Activated T-cell treated with anti-CD3 and anti-CD28 coated beads, Interleukin-2, amount 50 U/mL, for 1 hour (primary cell): ENCODE data around the gene TMEM92.
"Not testable (repeated sequence)": the region's sequence is repeated elsewhere in the genome, so short reads cannot be mapped to it uniquely, and the experiment has no call there.

Experiments used
- DNase-seq: peaks from one replicate; pipeline ENCODE4 v3.0.0-alpha.2; 2020

TMEM92 gene

GRCh38 chr17:50276588-50277356 lies 2.5 kb downstream of the TMEM92 start:
- DNase-seq: no peak

DNA sequence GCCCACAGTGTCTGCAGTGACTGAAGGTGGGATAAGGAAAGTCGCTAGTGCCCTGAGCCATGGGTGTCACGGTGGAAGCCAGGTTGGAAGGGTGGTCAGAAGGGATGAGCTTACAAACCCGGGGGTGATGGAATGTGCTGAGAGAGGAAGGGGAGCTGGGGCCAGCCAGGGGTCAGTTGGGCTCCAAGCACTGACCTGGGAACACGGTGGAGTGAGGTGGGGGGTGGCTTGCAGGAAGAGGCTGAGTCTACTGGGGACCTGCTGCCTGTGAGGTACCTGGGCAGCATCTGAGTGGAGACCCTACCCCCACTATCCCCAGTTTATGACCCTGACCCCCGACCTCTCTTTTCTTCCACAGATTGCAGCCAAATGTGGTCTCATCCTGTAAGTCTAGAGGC lies 3.1 kb downstream of the TMEM92 start:
- DNase-seq: no peak

GRCh38 chr17:50278526-50279180 lies 4.4 kb downstream of the TMEM92 start:
- no peak for DNase-seq

DNA sequence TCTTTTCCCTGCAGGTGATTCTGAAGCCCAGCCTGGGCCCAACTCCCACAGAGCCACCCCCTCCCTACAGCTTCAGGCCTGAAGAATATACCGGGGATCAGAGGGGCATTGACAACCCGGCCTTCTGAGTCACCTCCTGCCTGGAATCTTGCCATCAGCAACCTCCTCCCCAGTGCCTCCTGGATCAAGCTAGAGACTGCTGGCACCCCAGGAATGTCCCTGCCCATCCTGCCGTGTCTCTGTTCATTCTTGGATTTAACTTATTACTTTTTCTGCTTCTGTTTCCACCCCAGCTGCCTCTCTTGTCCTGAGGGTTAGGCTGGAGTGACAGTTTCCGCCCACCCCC lies 4.9 kb downstream of the TMEM92 start:
- no peak for DNase-seq

GRCh38 chr17:50279639-50280038 lies 5.4 kb downstream of the TMEM92 start:
- DNase-seq: no peak

DNA sequence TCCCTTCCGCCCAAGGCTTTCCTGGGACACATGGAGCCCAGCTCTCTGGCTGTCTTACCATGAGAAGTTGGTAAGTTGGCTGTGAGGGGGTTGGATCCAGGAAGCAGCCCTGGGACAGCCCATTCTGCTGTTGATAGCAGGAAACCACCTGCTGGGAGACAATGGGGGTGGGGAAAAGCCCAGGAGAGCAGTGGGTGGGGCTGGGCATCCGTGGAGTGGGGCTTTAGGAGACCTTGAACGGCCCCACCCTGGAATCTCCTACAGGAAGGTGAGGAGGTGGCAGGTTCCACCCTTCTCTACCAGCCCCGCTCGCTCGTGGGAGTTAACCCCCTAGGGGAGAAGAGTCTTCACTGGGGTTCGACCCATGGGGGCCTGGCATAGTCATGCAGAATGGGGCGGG lies 5.8 kb downstream of the TMEM92 start:
- DNase-seq: no peak

GRCh38 chr17:50280801-50281441 lies 6.7 kb downstream of the TMEM92 start:
- DNase-seq: no peak

GRCh38 chr17:50281739-50282401 lies 7.6 kb downstream of the TMEM92 start:
- no peak for DNase-seq

DNA sequence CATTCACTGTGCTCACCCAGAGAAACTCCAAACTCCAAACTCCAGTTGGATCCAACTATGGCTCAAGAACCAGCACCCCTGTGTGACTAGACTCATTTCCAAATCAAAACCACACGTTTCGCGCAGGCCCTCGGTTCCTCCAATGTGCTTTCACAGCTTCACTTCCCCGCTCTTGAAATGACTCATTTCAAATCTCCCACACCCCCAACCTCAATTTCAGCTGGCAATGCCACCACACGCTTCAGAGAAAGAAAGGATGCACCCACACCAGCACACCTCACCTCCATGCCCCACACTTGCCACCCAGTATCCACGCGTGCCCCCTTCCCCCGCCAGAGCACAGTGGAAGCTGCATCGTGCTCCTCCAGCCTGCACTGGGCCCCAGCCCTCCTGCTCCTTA lies 9.0 kb downstream of the TMEM92 start:
- DNase-seq: no peak

DNA sequence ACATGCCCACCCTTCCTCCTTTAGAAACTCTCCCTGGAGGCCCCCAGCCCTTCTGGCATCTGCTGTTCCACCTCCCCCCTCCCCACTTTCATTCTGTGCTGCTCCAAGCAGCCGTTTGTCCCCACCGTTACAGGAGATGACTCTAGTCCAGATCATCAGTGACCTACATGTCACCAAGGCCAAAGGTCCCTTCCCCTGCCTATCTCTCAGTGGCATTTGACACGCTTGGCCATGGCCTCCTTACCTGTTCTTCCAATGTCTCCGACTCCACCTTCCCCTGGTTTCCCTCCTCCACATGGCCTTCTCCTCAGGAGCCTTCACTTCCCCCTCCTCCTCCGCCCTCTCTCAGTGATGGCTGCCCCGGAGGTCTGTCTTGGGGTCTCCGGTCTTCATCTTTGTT lies 9.4 kb downstream of the TMEM92 start:
- DNase-seq: no peak

DNA sequence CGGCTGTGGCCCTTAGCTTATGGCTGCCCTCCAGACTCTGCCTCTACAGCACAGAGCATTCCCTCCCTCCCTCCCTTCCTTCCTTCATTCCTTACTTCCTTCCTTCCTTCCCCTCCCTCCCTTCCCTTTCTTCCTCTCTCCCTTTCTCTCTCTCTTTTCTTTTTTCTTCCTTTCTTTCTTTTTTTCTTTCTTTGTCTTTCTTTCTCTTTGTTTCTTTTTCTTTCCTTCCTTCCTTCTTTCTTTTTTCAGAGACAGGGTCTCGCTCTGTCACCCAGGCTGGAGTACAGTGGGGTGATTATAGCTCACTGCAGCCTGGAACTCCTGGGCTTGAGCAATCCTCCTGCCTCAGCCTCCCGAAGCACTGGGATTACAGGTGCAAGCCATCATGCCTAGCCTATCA lies 11.7 kb downstream of the TMEM92 start:
- DNase-seq: no peak

DNA sequence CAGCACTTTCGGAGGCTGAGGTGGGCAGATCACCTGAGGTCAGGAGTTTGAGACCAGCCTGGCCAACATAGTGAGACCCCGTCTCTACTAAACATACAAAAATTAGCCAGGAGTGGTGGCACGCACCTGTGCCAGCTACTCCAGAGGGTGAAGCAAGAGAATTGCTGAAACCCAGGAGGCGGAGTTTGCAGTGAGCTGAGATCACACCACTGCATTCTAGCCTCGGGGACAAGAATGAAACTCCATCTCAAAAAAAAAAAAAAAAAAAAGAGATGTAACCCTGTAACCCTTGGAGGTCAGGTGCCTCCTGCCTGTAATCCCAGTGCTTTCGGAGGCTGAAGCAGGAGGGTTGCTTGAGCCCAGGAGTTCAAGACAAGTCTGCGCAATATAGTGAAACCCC lies 13.0 kb downstream of the TMEM92 start:
- not testable (repeated sequence) for DNase-seq

DNA sequence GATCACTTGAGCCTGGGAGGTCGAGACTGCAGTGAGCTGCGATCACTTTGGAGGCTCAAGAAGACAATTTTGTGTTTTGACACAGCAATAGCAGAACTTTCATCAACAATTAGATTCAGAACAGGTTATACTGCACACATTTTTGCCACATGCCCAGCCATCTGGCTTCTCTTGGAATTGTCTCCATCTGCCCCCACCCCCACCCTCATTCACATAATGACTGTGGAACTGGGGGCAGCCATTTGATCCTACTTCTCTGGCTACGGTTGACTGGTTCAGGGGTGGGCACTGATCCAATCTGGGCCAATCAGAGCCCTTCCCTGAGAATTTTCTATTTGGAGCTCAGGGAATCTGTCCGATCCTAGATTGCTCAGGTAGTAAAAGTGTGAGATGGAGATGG lies 14.0 kb downstream of the TMEM92 start:
- no peak for DNase-seq

GRCh38 chr17:50289278-50289677 lies 15.0 kb downstream of the TMEM92 start:
- DNase-seq: no peak

- no peak for DNase-seq
Measured at GRCh38 chr17:50289991-50290702, 15.9 kb downstream of the TMEM92 start.

GRCh38 chr17:50290933-50291332 lies 16.7 kb downstream of the TMEM92 start:
- DNase-seq: no peak

GRCh38 chr17:50292465-50292864 lies 18.2 kb downstream of the TMEM92 start:
- no peak for DNase-seq

GRCh38 chr17:50295021-50295420 lies 20.8 kb downstream of the TMEM92 start:
- no peak for DNase-seq

- peak; percentile 81 for DNase-seq
Measured at GRCh38 chr17:50297407-50297865, 23.2 kb downstream of the TMEM92 start.

DNA sequence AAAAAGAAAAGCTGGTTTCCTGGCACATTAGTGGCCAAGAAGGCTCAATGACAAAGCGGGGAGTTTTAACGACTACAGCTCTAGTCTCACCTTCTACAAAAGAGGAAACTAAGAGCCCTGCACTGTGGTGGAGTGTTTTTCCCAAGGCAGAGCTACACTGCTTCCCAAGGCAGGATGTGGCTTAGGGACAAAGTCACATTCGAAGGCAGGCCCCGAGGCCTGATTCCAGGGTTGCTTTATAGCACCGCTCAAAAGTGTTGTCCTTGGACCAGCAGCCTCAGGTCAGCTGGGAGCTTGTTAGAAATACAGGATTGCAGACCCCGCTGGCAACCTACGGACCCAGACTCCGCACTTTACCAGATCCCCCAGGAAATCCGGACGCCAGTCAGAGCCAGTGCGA lies 23.8 kb downstream of the TMEM92 start:
- DNase-seq: no peak

DNA sequence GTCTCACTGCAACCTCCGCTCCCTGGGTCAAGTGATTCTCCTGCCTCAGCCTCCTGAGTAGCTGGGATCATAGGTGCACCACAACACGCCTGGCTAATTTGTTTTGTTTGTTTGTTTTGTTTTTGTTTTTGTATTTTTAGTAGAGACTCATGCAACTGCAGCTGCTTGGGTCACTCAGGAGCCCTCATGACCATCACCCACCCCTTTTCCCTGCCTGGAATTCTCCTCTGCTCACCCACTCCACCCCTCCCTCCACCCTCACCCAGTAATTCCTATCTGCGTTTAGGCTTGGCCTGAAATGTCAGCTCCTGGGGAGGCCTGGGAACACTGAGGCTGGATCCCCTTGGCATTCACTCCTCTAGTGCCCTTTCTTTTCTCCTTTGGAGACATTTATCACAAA lies 25.5 kb downstream of the TMEM92 start:
- no peak for DNase-seq

GRCh38 chr17:50300824-50301223 lies 26.6 kb downstream of the TMEM92 start:
- not testable (repeated sequence) for DNase-seq
